GM12874 (cell line): ENCODE data around the gene CDNF.

ENCODE experiments used
- TF ChIP-seq, protein P1 (sequence below): IDR thresholded peaks from 2 replicates; pipeline ENCODE4 v1.5.1; 2011; ENCODE audit warnings: low read depth, mild to moderate bottlenecking, control low read depth, low read length, moderate library complexity; ENCODE audit not compliant: insufficient read depth

Gene CDNF

DNA sequence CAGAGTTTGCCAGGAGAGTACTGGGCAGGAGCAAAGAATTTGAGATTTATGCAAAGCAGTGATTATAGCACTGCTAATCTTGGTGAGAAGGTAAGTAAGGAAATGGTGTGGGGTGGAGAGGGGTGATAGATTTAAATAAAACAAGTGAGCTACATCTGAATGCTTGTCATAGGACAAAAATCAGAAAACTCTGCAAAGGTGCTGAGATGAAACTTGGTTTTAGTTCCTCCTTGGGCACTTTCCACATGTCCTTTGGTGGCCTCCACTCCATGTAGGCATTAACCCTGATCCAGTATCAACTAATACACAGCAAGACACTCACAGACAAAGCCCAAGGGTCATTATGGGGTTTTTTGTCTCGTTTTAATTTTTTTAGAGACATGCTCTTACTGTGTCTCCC lies 37.4 kb downstream of the CDNF start:
- TF ChIP-seq, protein P1, sequence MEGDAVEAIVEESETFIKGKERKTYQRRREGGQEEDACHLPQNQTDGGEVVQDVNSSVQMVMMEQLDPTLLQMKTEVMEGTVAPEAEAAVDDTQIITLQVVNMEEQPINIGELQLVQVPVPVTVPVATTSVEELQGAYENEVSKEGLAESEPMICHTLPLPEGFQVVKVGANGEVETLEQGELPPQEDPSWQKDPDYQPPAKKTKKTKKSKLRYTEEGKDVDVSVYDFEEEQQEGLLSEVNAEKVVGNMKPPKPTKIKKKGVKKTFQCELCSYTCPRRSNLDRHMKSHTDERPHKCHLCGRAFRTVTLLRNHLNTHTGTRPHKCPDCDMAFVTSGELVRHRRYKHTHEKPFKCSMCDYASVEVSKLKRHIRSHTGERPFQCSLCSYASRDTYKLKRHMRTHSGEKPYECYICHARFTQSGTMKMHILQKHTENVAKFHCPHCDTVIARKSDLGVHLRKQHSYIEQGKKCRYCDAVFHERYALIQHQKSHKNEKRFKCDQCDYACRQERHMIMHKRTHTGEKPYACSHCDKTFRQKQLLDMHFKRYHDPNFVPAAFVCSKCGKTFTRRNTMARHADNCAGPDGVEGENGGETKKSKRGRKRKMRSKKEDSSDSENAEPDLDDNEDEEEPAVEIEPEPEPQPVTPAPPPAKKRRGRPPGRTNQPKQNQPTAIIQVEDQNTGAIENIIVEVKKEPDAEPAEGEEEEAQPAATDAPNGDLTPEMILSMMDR, result no peak

DNA sequence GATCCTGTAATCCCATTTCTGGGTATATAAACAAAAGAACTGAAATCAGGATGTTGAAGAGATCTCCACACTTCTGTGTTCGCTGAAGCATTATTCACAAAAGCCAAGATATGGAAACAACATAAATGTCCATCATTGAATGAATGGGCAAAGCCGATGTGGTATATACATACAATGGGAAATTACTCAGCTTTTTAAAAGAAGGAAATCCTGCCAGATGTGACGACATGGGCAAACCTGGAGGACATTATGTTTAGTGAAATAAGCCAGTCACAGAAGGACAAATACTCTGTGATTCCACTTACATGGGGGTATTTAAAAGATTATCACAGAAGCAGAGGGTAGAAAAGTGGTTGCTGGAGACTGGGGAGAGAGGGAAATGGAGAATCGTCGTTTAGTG lies 39.2 kb downstream of the CDNF start:
- TF ChIP-seq, protein P1, result no peak

DNA sequence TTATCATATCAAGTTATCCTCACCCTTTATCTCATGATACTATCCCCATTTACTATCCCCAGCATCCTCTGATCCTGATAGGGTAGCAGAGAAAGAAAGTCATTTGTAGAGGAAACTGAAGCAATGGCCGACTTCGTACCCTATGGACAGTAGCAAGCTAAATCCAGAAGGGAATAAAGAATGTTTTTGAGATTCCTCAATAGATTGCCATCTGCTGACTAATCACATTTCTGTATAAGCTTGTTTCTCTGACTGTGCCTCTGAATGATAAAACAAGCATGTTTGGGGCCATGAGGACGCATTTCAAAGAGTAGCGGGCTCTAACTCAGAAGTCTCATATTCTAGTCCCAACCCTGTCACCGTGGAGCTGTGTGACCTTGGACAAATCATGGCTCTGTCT lies 49.9 kb downstream of the CDNF start:
- TF ChIP-seq, protein P1, result no peak

DNA sequence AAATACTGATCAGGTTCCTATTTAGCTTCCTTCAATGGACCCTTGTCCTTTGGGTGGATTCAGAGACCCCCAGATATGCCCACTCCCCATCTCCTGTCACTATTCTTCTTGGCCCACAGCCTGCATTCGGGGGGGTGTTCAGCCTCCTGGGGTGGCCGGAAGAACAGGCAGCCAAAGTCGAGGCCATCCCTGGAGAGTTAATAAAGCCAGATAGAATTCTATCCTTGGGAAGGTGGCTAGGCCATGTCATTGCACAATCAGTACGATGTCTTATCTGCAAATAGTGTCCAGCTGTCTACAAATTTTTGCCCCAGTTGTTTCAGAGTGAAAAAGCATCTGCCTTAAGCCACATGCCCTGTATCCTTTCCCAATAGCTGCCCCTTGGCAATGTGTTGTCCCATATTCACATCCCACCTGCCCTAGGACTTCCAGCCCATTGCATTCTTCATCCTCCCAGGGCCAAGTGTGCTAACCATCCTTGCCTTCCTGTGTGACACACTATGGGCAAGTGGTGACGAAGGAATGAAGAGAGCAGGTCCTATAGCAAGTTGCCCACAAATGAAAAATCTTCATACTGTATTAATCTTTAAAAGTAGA lies 53.3 kb downstream of the CDNF start:
- TF ChIP-seq, protein P1, result no peak

DNA sequence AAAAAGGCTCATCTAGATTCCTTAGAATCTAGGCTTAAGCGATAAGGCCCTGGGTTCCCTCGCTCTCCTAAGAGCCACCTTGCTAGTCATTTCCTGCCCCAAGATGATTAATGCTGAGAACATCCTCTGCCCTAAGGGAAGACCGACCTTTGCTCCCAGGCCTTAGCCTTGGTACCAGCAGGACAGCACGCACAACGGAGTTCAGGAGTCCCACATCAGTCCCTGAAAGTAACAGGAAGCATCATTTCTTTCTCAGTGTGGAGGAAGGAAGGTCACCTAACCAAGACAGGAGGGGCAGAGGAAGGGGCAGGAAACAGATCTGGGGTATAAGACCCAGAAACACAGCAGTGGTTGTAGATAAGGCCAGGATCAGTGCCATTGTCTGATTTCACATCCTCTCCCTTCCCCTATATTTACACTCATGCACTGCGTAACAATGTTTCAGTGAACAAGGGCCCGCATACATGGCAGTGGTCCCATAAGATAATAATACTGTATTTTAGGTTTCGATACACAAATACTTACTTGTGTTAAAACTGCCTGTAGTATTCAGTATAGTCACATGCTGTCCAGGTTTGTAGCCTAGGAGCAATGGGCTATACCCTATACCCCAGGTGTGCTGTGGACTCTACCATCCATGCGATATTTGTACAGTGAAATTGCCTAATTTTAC lies 55.0 kb downstream of the CDNF start:
- TF ChIP-seq, protein P1, result no peak

DNA sequence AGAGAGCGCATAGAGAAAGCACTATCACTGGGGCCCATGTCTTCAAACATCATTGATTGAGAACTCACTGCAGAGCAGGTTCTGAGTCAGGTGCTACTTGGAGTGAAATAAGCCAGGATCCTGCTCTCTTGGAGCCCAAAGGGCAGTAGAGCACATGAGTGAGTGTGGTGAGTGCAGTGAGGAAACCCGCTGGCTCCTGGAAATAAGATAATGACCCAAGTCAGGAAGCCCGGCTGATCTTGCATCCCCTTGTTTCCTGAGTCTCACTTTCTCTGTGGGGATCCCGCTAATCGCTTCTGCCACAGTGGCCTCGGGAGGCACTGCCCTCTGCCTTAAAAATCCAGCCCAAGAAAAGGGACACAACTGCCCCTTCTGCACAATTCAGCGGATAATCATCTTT lies 56.1 kb downstream of the CDNF start:
- TF ChIP-seq, protein P1, result no peak

DNA sequence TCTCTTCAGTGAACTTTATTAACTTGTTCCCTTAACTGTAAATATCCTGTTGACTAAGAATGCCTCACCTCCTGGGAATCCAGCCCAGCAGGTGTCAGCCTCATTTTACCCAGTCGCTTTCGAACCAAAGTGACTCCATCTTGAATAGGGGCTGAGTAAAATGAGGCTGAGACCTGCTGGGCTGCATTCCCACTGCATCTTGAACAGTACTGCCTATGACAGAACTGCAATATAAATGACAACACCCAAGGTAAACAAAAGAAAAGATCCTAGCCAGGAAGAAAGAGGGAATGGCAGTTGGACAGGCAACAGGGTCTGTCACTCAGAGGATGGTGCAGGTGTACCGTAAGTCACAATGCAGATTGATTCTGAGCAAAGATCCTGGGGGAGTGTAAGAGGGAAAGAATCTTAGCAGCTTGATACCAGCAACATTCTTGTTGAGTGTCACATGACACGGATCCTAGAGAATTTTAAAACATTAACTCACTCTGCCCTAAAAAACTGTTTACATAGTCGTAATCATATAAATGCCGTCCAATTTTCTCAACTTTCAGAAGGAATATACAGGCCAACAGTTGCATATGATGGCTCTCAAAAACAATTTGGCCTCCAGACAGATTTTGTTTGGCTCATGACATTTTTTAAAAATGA lies 58.7 kb downstream of the CDNF start:
- TF ChIP-seq, protein P1, result no peak
